Hepatocyte (in vitro differentiated cells): ENCODE results near the gene RMDN2. TPM values are rescaled to one million over a fixed set of nuclear protein-coding genes. Genes with fewer than 3 reads are reported as not detected.

Experiments used
- DNase-seq: peaks from one replicate; pipeline ENCODE4 v3.0.0-alpha.2; 2016; ENCODE audit warnings: low spot score
- H2AFZ ChIP-seq: fragments of 200-600 bp; sonication (generic); 2 replicates; pipeline ENCODE4 v1.6.0; 2016; ENCODE audit warnings: antibody characterized with exemption, mild to moderate bottlenecking
- H3K27ac ChIP-seq: fragments of 200-600 bp; sonication (generic); 2 replicates; pipeline ENCODE4 v1.5.1; 2016; ENCODE audit warnings: mild to moderate bottlenecking
- H3K27me3 ChIP-seq: fragments of 200-600 bp; sonication (generic); 2 replicates; pipeline ENCODE4 v1.6.1; 2016
- H3K36me3 ChIP-seq: fragments of 200-600 bp; sonication (generic); replicated peaks from 2 replicates; pipeline ENCODE4 v1.5.1; 2016; ENCODE audit warnings: low read depth; ENCODE audit not compliant: insufficient read depth
- H3K4me1 ChIP-seq: fragments of 200-600 bp; sonication (generic); 2 replicates; pipeline ENCODE4 v1.5.1; 2016; ENCODE audit warnings: mild to moderate bottlenecking, moderate library complexity; ENCODE audit not compliant: insufficient read depth
- H3K4me2 ChIP-seq: fragments of 200-600 bp; sonication (generic); 2 replicates; pipeline ENCODE4 v1.6.0; 2016
- H3K4me3 ChIP-seq: fragments of 200-600 bp; sonication (generic); 2 replicates; pipeline ENCODE4 v1.5.1; 2016; ENCODE audit warnings: mild to moderate bottlenecking
- H3K79me2 ChIP-seq: fragments of 200-600 bp; sonication (generic); 2 replicates; pipeline ENCODE4 v1.6.0; 2017; ENCODE audit warnings: mild to moderate bottlenecking
- H3K9me2 ChIP-seq: fragments of 200-600 bp; sonication (generic); replicated peaks from 2 replicates; pipeline ENCODE4 v1.6.0; 2017; ENCODE audit warnings: mild to moderate bottlenecking; ENCODE audit not compliant: insufficient read depth
- H3K9me3 ChIP-seq: fragments of 200-600 bp; sonication (generic); 2 replicates; pipeline ENCODE4 v1.5.1; 2016; ENCODE audit warnings: low read depth, mild to moderate bottlenecking
- H4K20me1 ChIP-seq: fragments of 200-600 bp; sonication (generic); 2 replicates; pipeline ENCODE4 v1.6.0; 2016; ENCODE audit warnings: mild to moderate bottlenecking; ENCODE audit not compliant: insufficient read depth, poor library complexity, severe bottlenecking
- EZH2 ChIP-seq: fragments of 200-600 bp; sonication (generic); IDR thresholded peaks from 2 replicates; pipeline ENCODE4 v1.6.1; 2016; ENCODE audit warnings: antibody characterized with exemption, mild to moderate bottlenecking, borderline replicate concordance
- EZH2phosphoT487 ChIP-seq: fragments of 200-600 bp; sonication (generic); IDR thresholded peaks from one replicate; pipeline ENCODE4 v1.6.1; 2018; ENCODE audit warnings: antibody characterized with exemption, mild to moderate bottlenecking, low read depth, moderate library complexity; ENCODE audit not compliant: unreplicated experiment, severe bottlenecking
- WGBS: methylation state at CpG from one replicate; pipeline ENCODE4 v1.1.6; 2016; ENCODE audit warnings: low lambda C conversion rate; ENCODE audit errors: missing lambda C conversion rate; 5-methylcytosine and 5-hydroxymethylcytosine counted together
- polyA plus RNA-seq: library from polyadenylated mRNA; unstranded; fragments of >200 nt; fragmentation: Nextera tagmentation; extraction: Ambion mirVana; gene quantifications from 2 replicates; pipeline ENCODE4 v1.2.1, GENCODE V29; 2016
- total RNA-seq: library from RNA; depleted of rRNA; stranded (reverse); fragments of >200 nt; gene quantifications from 2 replicates; pipeline ENCODE4 v1.2.3, GENCODE V29; 2014
- TF ChIP-seq, protein P1 (sequence below): fragments of 200-600 bp; sonication (generic); IDR thresholded peaks from 2 replicates; pipeline ENCODE4 v1.5.1; 2016; ENCODE audit warnings: antibody characterized with exemption, mild to moderate bottlenecking; ENCODE audit not compliant: poor library complexity

Gene RMDN2
- total and polyA plus RNA-seq, 2 experiments from 2014 or later, result 9.3 to 14.6 TPM

DNA sequence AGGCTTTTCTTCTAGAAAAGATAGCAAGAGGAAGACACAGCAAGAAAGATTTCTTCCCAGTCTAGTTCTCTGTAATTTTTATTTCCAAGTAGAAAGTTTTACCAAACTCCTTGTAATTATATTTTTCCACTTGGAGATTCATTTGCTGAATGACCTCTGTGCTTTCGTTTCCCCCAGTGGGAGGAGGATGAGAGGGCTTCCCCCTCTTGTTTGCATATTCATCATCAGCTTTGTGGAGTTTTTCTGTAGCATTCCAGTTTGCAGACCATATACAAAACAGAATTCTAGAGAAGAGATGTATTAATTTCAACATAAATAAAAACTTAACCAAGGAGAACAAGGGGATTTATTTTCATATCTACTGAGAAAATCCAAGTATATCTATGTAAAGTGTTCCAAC, 51.3 kb downstream of the RMDN2 start:
- Histone ChIP-seq H3K79me2 (no peaks in the 10 kb centered on the region), H3K9me3 (no peaks in the 10 kb centered on the region), H3K27me3 (no peaks in the 10 kb centered on the region), H3K36me3 (no peaks in the 10 kb centered on the region), H3K4me1 (no peaks in the 10 kb centered on the region), H3K27ac (no peak overlapping the region), H3K4me3 (no peak overlapping the region), H4K20me1 (no peaks in the 10 kb centered on the region), H2AFZ (no peak overlapping the region), H3K9me2 (no peaks in the 10 kb centered on the region), H3K4me2 (no peak overlapping the region)
- DNase-seq, result no peak
- TF ChIP-seq, protein P1, sequence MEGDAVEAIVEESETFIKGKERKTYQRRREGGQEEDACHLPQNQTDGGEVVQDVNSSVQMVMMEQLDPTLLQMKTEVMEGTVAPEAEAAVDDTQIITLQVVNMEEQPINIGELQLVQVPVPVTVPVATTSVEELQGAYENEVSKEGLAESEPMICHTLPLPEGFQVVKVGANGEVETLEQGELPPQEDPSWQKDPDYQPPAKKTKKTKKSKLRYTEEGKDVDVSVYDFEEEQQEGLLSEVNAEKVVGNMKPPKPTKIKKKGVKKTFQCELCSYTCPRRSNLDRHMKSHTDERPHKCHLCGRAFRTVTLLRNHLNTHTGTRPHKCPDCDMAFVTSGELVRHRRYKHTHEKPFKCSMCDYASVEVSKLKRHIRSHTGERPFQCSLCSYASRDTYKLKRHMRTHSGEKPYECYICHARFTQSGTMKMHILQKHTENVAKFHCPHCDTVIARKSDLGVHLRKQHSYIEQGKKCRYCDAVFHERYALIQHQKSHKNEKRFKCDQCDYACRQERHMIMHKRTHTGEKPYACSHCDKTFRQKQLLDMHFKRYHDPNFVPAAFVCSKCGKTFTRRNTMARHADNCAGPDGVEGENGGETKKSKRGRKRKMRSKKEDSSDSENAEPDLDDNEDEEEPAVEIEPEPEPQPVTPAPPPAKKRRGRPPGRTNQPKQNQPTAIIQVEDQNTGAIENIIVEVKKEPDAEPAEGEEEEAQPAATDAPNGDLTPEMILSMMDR, result no peak
- TF ChIP-seq EZH2phosphoT487 (no peak), EZH2 (no peak)
- WGBS, result 71% methylated on average over 1 of the region's 1 CpG

DNA sequence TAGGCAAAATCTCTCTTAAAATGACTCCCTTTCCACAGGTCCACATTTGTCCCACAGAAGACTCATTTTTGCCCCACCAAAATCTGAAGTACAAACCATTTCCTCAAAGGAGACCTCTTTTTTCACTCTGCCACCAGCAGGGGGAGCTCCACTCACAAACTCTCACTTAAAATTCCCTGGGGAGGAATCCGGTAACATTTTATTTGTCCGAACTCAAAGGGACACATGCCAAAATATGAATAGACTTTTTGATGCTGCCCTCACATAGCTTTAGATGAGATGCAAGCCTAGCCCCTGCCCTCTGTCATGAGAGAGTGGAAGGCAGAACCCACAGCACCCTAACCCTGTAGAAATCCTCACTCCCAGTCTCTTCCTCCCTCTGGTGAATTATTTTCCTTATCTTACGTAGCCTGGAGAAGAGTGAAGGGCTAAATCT, 57.1 kb downstream of the RMDN2 start:
- Histone ChIP-seq H3K4me1 (no peaks in the 10 kb centered on the region), H3K79me2 (no peaks in the 10 kb centered on the region), H3K9me2 (no peaks in the 10 kb centered on the region), H3K9me3 (no peaks in the 10 kb centered on the region), H3K4me3 (no peak overlapping the region), H2AFZ (peak overlapping the region; percentile 21), H3K4me2 (peak overlapping the region; percentile 75), H3K27ac (no peak overlapping the region), H3K36me3 (no peaks in the 10 kb centered on the region), H4K20me1 (no peaks in the 10 kb centered on the region), H3K27me3 (no peaks in the 10 kb centered on the region)
- WGBS, result 16% methylated on average over 3 of the region's 3 CpGs
- TF ChIP-seq EZH2phosphoT487, result no peak
- TF ChIP-seq, protein P1, result peak; percentile 88
- DNase-seq, result peak; percentile 68

DNA sequence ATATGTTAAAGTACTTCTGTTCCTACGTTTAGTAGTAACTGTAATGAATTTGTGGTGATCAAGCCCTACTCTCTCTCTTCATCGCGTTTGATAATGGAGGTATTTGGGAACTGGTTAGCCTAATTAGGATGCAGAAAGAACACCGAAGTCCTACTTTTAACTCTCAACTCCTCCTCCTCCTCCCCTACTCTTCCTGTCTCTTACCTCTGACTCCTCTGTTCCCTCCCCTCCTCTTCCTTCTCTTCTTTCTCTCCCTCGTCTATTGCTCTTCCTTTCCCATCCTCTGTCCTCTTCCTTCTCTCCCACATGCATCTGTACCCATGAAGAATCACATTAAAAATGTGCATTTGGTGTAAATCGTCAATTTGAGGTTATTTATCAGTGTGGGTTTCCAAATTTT, 57.8 kb downstream of the RMDN2 start:
- Histone ChIP-seq H3K27ac (no peak overlapping the region), H3K79me2 (no peaks in the 10 kb centered on the region), H3K4me3 (no peak overlapping the region), H3K4me1 (no peaks in the 10 kb centered on the region), H3K9me2 (no peaks in the 10 kb centered on the region), H3K27me3 (no peaks in the 10 kb centered on the region), H3K36me3 (no peaks in the 10 kb centered on the region), H3K4me2 (no peak overlapping the region), H2AFZ (no peak overlapping the region), H3K9me3 (no peaks in the 10 kb centered on the region), H4K20me1 (no peaks in the 10 kb centered on the region)
- WGBS, result 62% methylated on average over 6 of the region's 6 CpGs
- TF ChIP-seq EZH2 (no peak), EZH2phosphoT487 (no peak)
- TF ChIP-seq, protein P1, result no peak
- DNase-seq, result no peak

DNA sequence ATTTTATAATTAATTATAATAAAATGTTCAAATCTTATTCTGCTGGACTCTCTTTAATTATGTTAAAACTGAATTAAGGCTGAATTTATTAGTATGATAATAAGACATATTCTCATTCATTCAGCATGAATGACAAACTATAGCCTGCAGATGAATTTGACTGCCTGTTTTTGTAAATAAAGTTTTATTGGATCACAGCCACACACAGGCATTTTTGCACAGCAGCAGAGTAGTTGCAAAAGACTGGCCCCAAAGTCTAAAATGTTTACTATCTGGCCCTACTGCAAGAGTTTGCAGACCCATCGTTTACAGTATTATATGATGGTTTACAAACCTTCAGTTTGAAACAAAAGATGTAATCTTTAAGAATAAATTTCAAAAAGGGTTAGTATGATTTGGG, 58.6 kb downstream of the RMDN2 start:
- no peaks in the 10 kb centered on the region for H3K9me2 ChIP-seq
- no peaks in the 10 kb centered on the region for H3K27me3 ChIP-seq
- no peaks in the 10 kb centered on the region for H4K20me1 ChIP-seq
- no peaks in the 10 kb centered on the region for H3K9me3 ChIP-seq
- TF ChIP-seq EZH2phosphoT487 (no peak), EZH2 (no peak)
- TF ChIP-seq, protein P1, result no peak
- 83% methylated on average over 1 of the region's 1 CpG for WGBS
- H3K27ac ChIP-seq, result no peak overlapping the region
- H3K4me3 ChIP-seq, result no peak overlapping the region
- DNase-seq, result no peak
- no peaks in the 10 kb centered on the region for H3K79me2 ChIP-seq
- H3K36me3 ChIP-seq, result no peaks in the 10 kb centered on the region
- H2AFZ ChIP-seq, result no peak overlapping the region
- no peaks in the 10 kb centered on the region for H3K4me1 ChIP-seq
- H3K4me2 ChIP-seq, result no peak overlapping the region
